ENCODE measurements around the gene TRAM2. TPM values are rescaled to one million over a fixed set of nuclear protein-coding genes. Genes with fewer than 3 reads are reported as not detected.

The TRAM2 gene
- total RNA-seq, 1 donor from 2014 or later = 10.3 TPM

DNA sequence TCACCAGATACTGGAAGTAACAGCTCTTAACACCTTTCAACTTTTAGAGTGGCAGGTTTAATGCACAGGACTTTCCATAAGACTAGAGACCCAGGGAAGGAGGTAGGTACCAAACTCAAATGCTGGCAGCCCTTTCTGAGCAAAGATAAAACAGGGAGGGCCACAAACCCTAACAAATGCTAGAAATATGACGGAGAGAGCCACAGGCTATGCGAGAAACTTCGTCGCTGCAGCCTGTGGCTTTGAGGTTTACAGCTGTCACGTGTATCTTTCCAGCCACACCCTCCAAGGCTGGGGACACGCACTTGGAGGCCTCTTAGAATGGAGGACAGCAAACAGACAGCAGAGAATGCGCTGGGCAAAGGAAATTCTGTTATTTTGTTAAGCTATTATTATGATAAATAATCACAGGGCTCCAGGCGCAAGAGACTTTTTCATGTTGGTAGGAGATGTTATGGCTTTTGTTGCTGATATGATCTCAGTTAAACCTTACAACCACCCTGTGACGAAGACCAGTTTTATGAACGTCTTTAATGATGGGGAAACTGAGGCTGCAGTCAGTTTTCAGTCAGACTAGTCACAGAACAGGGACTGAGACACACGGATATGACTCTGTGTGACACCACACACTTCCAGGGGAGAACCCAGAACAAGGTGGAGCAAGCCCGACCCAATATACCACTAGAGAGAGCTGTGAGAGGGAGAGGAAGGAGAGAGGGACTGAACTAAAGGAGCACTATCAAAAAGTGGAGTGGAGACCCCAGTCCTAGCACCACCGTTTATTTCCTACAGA, 2.0 kb downstream of the TRAM2 start:
- DNase-seq (ENCODE audit: low spot score) = no peak
- intact Hi-C loops (cut with DNase I) = loop anchor here (10.0 kb wide), 1 partner anchor 290 kb away; the partner anchor contains the start of gene MCM3

DNA sequence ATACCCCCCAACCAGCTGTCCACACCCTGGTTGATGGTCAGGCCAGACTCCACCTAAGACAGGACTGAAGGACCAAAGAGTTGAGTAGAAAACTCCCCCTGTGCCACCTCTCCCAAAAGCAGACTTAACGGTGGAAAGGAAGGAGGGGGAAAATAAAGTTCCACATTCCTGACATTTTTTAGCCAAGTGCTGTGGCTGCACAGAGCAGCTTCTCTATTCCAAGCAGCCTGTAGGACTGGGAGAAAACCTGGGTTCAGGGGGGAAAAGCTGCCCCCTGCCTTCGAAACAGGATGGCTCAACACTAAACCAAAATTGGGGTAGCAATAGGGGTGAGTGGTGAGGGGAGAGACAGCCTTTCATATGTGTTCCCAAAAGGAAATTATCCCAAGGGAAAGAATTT, 3.6 kb downstream of the TRAM2 start:
- intact Hi-C loops (cut with DNase I) = loop anchor here (10.0 kb wide), 1 partner anchor 288 kb away; the partner anchor contains the start of gene MCM3
- no peak for DNase-seq (ENCODE audit: low spot score)

DNA sequence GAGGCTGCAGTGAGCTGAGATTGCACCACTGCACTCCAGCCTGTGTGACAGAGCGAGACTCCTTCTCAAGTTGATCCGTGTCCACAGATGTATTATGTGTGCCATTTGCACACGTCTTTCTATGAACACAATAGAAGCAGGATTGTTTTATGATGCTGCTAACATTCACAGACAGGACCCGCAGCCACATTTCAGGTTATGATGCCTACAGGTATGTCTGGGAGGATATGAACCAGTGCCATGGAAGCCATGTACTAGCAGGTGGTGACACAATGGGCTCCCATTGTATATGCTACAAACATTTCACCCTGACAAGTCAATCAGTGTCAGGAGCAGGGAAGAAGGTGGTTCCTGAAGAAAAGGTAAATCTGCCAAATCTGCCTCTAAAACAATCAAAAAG, 4.3 kb downstream of the TRAM2 start:
- no peak for DNase-seq (ENCODE audit: low spot score)
- intact Hi-C loops (cut with DNase I) = loop anchor here (10.0 kb wide), 1 partner anchor 288 kb away; the partner anchor contains the start of gene MCM3

DNA sequence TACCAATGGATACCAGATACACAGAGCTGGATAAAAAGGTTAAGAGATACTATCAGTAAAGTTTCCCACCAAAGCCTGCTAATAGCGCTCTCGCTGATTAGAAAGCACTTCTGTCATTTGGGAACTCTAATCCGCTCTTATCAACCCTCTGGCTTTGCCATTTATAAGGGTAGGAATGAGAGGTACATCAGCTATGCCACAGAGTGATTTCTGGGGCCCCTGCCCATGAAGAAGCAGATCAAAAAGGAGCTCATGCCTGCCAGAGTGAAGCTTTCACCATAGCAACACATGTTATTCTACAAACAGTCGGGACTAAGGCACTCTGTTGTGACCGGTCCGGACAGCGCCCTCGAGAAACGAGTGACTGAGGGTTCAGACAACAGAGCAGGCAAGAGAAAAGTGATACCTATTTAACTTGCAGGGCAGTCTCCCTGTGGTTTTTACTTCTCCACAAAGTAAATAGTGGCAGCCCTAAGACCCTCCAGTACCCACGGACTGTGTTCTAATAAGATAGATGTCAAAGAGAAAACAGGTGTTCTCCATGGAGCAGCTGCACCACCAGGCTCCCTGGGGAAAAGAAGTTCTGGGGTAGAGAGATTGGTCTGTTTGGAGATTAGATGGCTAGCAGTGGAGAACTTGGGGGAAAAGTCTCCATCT, 5.6 kb downstream of the TRAM2 start:
- intact Hi-C loops (cut with DNase I) = loop anchor here (10.0 kb wide), 1 partner anchor 286 kb away; the partner anchor contains the start of gene MCM3
- DNase-seq (ENCODE audit: low spot score) = no peak

DNA sequence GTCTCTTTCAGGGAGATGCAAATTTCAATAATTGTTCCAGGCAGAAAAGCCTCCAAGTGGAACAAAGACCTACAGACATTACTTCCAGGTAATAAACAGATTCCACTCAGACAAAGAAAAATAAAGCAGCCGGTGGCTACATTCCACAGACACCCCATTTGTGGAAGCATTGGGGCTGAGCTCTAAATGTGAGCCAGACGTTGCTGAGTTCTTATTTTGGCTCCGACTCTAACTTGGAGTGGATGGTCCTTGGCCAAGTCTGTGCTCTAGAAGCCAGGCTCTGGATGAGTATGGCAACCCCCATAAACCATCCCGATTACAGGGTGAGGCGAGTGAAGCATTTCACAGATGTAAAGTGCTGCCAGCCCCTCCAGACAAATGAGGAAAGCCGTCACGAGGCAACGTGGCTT, 6.6 kb downstream of the TRAM2 start:
- no peak for DNase-seq (ENCODE audit: low spot score)
- intact Hi-C loops (cut with DNase I) = loop anchor here (10.0 kb wide), 1 partner anchor 285 kb away; the partner anchor contains the start of gene MCM3

DNA sequence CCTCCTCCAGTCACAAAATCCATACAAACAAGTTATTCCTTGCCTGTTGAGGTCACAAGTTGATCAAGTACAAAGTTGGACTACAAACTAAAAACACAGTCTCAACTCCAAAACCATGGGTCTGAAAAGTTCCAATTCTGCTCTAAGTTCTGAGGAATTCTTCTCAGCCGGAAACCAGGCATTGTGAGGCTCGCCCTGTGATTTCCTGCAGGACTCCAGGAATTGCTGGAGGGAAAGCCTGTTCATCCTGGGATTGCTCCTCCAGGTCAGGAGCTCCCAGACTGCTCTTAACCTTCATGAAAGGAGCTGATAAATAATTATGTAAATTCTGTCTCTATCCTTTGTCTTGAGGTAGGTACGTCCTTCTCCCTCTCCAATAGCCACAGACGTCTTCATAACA, 8.5 kb downstream of the TRAM2 start:
- intact Hi-C loops (cut with DNase I) = no loop called here
- no peak for DNase-seq (ENCODE audit: low spot score)

DNA sequence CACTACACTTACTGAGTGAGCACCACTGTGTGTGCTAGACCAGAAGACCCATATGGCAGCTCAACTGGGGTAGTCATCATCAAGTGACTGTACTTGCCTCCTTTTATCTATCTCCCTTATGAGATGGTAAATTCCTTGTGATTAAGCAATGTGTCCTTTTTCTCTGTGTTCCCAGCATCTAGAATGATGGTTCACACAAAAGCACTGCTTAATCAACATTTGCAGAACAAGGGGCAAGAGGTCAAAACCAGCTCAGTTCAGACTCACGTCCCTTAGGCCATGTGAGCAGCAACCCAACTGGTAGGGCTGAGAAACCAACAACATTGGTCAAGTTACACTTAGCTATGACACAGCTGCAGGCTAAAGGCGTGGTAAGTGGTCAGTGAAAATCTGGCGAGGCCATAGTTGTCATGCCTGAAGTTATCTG, 10.0 kb downstream of the TRAM2 start:
- no peak for DNase-seq (ENCODE audit: low spot score)
- intact Hi-C loops (cut with DNase I) = no loop called here

DNA sequence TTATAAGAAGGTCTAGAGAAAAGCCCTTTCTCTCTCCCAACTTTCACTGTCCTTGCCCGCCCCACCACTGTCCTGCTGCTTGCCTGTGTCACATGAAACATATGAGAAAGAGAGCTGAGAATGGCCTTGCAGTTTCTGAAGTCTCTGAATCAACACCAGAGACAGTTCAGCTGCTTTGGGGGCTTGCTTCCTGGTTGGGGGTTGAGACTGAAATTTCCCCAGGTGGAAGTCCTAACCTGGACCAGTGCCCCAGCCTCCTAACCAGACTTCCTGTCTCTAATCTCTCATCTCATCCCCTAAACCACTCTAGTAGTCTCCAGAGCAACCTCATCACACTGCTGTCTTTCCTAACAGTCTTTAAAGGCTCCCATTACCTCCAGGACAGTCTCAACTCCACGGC, 10.7 kb downstream of the TRAM2 start:
- intact Hi-C loops (cut with DNase I) = no loop called here
- no peak for DNase-seq (ENCODE audit: low spot score)

DNA sequence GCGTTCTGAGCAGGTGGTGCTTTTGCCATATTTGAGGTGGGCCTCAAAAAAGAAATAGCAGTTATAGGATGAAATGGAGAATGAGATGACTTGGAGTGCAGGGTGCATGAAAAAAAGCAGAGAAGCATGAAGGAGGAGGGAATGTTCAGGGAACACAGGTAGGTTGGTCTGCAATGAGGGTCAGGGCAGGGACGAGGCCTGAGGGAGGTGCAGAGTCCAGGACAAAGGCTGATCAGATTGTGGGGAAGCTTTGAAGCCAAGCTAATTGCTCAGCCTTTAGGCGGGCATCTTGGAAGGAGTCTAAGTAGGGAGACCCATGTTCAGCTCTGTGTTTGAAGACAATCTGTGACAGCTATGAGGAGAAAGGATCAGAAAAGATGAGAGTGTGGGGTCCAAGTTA, 12.0 kb downstream of the TRAM2 start:
- intact Hi-C loops (cut with DNase I) = no loop called here
- no peak for DNase-seq (ENCODE audit: low spot score)

DNA sequence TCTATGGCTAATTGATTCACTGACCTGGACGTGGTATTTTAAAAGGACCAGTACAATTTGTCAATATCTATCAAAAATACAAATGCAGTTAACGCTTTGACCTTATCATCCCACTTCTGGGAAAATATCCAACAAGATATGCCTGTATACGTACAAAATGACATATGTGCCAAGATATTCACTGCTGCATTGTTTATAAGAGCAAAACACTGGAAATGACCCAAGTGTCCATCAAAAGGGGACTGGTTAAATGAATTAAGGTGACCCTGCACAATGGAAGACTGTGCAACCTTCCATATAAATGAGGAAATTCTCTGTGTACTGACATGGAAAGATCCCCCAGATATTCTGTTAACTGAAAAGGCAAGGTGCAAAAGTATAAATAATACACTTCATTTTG, 13.9 kb downstream of the TRAM2 start:
- no peak for DNase-seq (ENCODE audit: low spot score)
- intact Hi-C loops (cut with DNase I) = no loop called here

DNA sequence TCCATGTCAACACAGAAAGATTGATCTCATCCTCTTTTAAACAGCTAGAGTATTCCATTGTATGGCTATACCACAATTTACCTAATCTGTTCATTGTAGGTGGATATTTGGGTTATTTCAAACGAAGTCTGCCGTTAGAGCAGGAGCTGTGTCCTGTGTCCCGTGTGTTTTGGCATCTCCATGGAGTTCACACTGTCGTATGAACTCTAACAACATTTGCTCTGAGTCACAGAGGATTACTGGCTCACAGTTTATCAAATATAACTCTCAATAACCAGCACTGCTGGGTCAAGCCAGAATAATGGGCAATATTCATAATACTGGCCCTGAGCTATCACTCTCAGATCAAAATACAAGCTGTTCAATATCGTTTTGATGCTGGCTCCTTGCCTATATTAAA, 16.4 kb downstream of the TRAM2 start:
- DNase-seq (ENCODE audit: low spot score) = no peak
- intact Hi-C loops (cut with DNase I) = no loop called here

DNA sequence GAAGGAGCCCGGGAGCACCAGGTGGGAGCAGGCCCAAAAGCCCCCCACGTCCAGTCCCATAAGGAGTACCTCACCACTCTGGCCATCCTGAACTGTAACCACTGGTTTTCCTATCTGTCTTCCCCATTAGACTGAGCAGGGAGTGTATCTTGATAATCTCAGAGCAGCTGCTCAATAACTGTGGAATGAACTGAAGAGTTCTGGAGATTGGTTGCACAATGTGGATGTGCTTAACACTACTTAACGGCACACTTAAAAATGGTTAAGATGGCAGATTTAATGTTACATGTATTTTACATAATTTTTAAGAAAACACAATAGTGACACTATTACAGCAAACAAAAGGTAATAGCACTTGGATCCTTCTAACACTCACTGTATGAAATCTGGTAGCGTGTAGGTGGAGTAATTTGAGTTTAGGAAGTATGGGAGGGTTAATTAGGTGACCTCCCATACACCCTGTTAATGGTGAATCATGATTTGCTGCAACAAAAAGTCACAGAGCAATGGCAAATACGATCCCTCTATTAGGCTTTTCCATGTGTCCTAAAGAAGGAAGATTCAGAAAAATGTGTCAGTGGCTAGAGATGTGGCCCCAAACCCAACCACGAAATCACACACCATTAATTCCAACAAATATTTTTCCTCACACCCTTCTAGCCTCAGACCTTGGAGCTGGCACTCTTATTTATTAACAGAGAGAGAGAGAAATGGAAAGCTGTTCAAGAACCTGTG, 18.4 kb downstream of the TRAM2 start:
- intact Hi-C loops (cut with DNase I) = no loop called here
- DNase-seq (ENCODE audit: low spot score) = no peak

DNA sequence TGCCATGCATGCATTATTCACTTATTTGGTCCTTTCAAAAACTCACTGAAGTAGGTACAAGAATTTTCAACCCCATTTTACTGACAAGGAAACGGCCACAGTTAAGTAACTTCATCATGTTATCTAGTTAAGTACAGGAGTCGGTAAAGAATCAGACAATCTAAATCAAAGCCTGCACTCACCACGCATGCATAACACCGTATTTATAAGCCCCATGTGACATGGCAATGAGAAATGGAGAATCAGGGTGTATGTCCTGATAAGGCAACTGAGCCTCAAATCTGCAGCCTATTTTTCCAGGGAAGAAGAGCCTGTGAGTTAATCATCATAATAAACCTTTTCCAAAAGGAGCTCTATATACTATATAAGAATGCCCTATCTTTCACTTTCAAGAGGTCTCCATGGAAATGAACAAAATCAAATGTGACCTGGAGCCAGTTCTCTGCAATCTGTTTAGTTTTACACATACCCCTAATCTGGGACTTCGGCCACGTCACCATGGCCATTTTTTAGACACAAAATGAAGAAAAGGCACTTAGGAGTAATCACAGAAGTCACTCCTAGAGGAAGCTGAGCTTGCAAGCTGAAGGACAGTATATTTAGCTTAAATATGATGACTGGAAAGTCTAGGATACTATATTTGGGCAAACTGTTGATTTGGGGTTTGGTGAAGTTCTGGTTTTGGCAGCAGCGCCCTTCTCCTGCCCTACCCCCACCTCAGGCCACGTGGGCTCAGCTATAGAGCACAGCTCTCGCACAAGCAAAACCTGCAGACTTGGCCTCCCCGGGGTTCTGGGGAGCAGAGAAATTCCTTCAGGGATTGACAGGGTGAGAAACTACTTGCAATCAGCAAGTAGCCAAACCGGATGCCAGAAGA, 19.2 kb downstream of the TRAM2 start:
- intact Hi-C loops (cut with DNase I) = no loop called here
- no peak for DNase-seq (ENCODE audit: low spot score)

DNA sequence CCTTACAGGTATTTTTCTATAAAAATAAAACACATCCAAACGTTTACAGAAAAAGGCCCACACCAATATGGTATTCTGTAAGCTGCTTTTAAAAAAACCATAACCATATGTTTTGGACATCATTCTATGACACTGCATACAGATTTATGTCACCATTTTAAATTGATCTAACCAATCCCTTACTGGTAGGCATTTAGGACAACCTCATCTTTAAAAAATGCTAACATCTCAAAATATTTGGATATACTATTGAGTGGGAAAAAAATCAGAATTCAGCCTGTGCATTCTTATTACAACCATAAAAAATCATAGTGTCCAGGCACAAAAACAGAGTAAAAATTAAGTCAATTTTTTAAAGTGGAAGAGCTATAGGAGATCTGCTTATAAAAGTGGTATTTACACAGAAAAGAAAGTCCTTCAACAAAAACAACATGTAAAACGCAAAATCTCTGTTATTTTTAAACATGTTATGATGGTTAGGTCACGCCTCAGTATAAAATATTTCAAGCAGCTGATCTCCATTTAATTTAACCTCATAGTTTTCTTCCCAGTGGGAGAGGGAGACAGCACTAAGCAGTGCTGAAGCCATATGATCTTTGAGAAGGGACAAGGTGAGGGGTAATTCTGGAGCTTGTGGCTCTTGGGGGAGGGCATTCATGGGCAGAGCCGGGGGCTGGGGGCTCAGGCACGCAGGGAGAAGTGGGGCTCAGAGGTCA, 21.2 kb downstream of the TRAM2 start:
- DNase-seq (ENCODE audit: low spot score) = no peak
- intact Hi-C loops (cut with DNase I) = no loop called here

DNA sequence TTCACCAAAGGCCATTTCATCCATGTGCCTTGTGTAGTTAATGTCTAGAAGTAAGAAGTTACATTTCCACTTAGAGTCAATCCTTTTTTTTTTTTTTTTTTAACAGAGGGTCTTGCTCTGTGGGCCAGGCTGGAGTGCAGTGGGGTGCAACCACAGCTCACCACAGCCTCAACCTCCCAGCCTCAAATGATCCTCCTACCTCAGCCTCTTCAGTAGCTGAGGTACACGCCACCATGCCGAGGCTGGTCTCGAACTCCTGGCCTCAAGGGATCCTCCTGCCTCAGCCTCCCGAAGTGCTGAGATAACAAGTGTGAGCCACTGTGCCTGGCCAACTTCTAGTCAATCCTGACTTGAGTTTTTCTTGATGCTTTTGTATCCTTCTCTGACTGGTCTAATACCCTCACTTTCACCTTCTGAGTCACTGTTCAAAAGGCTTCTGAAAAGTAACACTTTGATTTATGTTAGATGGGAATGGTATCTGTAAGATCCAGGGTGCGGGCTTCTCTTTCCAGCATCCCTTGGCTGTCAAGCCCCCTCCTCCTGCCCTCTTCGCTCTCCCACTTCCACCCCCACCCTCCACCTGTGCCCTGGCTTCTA, 22.1 kb downstream of the TRAM2 start:
- no peak for DNase-seq (ENCODE audit: low spot score)
- intact Hi-C loops (cut with DNase I) = loop anchor here (5.0 kb wide), 1 partner anchor 37 kb away; no protein-coding TSS in a partner anchor

DNA sequence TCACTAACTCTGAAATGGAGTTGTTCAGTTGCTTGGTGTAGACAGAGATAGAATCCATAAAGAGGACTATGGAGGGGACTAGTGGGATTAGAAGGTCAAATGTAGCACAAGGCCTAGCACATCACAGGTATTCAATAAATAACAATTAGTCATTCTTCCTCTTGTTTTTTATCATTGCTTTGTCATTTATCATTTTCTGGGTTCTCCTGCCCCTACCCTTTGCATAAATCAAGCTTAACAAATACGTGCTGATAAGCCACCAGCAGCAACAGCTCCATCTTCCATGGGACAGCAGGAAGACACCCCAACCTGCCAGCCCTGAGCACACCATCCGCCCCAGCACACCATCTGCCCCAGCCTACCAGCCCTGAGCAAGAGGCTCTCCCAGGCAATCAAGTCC, 23.1 kb downstream of the TRAM2 start:
- intact Hi-C loops (cut with DNase I) = loop anchor here (5.0 kb wide), 1 partner anchor 36 kb away; no protein-coding TSS in a partner anchor

DNA sequence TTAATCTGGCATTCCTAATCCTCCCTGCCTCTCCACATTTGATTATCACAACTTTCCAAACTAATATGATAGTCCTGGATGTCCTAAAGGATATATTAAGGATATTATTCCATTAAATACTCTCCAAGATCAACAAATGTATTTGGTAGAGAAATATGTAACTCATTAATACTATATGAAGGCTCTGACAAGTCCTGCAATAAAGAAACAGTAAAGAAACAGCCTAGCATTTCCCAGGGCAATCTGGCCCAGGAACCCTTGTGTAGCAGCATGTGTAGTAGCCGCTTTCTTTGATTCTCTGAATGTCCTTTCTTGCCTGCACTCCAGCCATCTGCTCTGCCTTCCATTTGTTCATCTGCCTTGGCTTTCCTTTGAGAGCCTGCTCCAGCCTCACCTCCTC, 23.7 kb downstream of the TRAM2 start:
- DNase-seq (ENCODE audit: low spot score) = no peak
- intact Hi-C loops (cut with DNase I) = loop anchor here (5.0 kb wide), 1 partner anchor 36 kb away; no protein-coding TSS in a partner anchor

More for the DNA sequence above, 23.1 kb downstream of the TRAM2 start:
- no peak for DNase-seq (ENCODE audit: low spot score)

DNA sequence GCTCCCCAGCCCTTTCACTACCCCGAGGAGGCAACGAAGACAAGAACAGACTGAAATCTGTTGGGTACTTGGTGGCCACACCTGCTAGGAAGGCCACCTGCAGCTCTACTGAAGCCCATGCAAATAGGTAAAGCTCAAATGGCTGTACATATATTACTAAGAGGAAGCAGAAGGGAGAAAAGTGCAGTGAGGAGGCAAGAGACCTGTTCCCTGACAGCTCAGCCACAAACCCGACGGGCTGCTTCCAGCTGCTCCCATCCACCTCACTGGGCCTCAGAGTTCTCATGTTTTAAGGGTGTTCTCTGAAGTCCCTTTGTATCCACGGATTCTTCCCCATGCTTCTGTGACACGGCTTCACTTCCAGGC, 24.6 kb downstream of the TRAM2 start:
- intact Hi-C loops (cut with DNase I) = loop anchor here (5.0 kb wide), 1 partner anchor 35 kb away; no protein-coding TSS in a partner anchor
- DNase-seq (ENCODE audit: low spot score) = no peak
